ENCODE results near the gene CDC14B.
A peak's percentile ranks its signal among the peaks of the same experiment; 100 is the strongest.
"Not testable (repeated sequence)": the region's sequence is repeated elsewhere in the genome, so short reads cannot be mapped to it uniquely, and the experiment has no call there.

CDC14B gene

DNA sequence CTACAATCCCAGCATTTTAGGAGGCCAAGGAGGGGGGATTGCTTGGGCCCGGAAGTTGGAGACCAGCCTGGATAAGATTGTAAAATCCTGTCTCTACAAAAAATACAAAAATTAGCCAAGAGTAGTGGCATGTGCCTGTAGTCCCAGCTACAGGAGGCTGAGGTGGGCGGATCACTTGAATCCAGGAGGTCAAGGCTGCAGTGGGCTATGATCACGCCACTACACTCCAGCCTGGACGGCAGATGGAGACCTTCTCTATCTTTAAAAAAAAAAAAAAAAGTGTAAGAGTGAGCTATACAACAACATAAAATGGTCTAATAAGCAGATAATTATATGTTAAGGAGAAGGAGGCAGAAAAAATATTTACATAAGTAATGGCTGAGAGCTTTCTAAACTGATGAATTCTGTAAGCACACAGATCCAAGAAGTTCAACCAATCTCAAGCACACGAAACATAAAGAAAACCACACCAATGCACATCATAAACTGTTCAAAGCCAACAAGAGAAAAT is 23.0 kb downstream of the CDC14B start:
- no peak for DNase-seq (ENCODE audit: low read depth in 1 of 2, low spot score in 1 of 2)
- TF ChIP-seq SPI1 (IDR thresholded peaks at IDR 0.05; ENCODE audit: borderline replicate concordance, low read depth): no peak
- no peak for TF ChIP-seq GABPA (IDR thresholded peaks at IDR 0.05; ENCODE audit: low read depth)
- TF ChIP-seq, protein P1, sequence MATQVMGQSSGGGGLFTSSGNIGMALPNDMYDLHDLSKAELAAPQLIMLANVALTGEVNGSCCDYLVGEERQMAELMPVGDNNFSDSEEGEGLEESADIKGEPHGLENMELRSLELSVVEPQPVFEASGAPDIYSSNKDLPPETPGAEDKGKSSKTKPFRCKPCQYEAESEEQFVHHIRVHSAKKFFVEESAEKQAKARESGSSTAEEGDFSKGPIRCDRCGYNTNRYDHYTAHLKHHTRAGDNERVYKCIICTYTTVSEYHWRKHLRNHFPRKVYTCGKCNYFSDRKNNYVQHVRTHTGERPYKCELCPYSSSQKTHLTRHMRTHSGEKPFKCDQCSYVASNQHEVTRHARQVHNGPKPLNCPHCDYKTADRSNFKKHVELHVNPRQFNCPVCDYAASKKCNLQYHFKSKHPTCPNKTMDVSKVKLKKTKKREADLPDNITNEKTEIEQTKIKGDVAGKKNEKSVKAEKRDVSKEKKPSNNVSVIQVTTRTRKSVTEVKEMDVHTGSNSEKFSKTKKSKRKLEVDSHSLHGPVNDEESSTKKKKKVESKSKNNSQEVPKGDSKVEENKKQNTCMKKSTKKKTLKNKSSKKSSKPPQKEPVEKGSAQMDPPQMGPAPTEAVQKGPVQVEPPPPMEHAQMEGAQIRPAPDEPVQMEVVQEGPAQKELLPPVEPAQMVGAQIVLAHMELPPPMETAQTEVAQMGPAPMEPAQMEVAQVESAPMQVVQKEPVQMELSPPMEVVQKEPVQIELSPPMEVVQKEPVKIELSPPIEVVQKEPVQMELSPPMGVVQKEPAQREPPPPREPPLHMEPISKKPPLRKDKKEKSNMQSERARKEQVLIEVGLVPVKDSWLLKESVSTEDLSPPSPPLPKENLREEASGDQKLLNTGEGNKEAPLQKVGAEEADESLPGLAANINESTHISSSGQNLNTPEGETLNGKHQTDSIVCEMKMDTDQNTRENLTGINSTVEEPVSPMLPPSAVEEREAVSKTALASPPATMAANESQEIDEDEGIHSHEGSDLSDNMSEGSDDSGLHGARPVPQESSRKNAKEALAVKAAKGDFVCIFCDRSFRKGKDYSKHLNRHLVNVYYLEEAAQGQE (IDR thresholded peaks at IDR 0.05; ENCODE audit: insufficient replicate concordance, low read depth): no peak
- TF ChIP-seq, protein P2, sequence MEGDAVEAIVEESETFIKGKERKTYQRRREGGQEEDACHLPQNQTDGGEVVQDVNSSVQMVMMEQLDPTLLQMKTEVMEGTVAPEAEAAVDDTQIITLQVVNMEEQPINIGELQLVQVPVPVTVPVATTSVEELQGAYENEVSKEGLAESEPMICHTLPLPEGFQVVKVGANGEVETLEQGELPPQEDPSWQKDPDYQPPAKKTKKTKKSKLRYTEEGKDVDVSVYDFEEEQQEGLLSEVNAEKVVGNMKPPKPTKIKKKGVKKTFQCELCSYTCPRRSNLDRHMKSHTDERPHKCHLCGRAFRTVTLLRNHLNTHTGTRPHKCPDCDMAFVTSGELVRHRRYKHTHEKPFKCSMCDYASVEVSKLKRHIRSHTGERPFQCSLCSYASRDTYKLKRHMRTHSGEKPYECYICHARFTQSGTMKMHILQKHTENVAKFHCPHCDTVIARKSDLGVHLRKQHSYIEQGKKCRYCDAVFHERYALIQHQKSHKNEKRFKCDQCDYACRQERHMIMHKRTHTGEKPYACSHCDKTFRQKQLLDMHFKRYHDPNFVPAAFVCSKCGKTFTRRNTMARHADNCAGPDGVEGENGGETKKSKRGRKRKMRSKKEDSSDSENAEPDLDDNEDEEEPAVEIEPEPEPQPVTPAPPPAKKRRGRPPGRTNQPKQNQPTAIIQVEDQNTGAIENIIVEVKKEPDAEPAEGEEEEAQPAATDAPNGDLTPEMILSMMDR (IDR thresholded peaks at IDR 0.05; ENCODE audit: insufficient read depth, low read length): no peak
- TF ChIP-seq POLR2AphosphoS5 (IDR thresholded peaks at IDR 0.05; ENCODE audit: low read depth): no peak

DNA sequence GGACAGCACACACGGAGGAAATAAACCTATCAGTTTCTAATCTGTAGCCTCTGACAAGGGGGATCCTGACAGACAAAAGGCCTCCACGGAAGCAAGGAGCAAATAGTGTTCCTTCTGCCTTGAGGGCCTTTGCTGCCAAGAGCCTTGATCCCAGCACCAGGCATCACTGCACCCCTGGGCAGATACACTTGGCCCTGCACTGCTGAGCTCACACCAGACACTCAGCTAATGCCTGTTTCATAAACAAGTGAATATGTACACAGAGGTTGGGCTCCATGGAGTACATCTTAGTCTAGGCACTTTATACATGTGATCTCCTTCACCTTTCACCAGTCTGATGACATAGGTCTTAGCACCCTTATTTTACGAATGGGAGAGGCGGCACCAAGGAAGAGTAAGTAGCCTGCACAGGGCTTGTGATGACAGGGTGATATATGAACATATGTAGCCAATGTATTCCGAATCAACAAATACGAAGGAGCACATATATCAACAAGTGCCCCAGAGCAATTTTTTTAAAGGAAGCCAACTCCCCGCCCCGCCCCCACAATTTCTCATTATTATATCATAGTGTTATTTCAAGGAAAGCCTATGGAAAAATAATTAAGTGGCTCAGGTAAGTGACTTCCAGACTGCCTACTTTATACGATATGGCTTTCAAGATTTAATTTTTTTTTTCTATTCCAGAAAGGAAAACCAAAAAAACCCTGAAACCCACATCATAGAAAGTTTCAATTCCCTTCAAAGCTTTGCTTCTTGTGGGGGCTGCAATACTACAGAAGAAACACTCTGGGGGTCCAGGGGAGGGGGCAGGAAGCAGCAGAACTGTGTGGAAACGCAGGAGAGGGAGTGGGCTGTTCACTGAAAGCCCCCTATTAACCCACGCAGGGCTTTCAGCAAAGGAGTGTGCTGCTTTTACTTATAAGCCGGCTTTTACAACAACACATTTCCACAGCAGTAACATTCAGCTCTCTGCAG is 32.0 kb downstream of the CDC14B start:
- no peak for TF ChIP-seq GABPA (IDR thresholded peaks at IDR 0.05; ENCODE audit: low read depth)
- TF ChIP-seq, protein P1 (IDR thresholded peaks at IDR 0.05; ENCODE audit: insufficient replicate concordance, low read depth): no peak
- no peak for TF ChIP-seq SPI1 (IDR thresholded peaks at IDR 0.05; ENCODE audit: borderline replicate concordance, low read depth)
- TF ChIP-seq, protein P2 (IDR thresholded peaks at IDR 0.05; ENCODE audit: insufficient read depth, low read length): no peak
- TF ChIP-seq POLR2AphosphoS5 (IDR thresholded peaks at IDR 0.05; ENCODE audit: low read depth): no peak
- Histone ChIP-seq H3K27ac (replicated peaks) (no peak overlapping the region), H3K4me3 (replicated peaks; ENCODE audit: insufficient read depth, low read length) (no peak overlapping the region), H3K27me3 (ENCODE audit: insufficient read depth, poor library complexity, severe bottlenecking) (no peaks in the 10 kb centered on the region)
- no peak for DNase-seq (ENCODE audit: low read depth in 1 of 2, low spot score in 1 of 2)

More for the DNA sequence above, 23.0 kb downstream of the CDC14B start:
- no peak overlapping the region for H3K27ac ChIP-seq (replicated peaks)
- H3K27me3 ChIP-seq (ENCODE audit: insufficient read depth, poor library complexity, severe bottlenecking): no peaks in the 10 kb centered on the region
- H3K4me3 ChIP-seq (replicated peaks; ENCODE audit: insufficient read depth, low read length): no peak overlapping the region

DNA sequence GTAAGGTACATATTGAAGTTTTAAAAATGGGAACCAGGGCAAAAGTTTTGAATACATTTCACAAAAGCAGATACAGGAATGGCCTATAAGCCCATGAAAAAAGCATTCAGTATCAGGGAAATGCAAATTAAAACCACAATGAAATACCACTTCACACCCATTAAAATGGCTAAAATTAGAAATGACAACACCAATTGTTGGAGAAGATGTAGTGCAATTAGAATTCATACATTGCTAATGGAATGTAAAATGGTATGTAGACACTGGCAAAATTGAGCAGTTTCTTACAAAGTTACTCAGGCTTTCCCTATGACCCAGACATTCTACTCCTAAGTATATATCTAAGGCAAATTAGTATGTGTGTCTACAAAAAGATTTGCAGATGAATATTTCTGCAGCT is 34.2 kb downstream of the CDC14B start:
- TF ChIP-seq SPI1 (IDR thresholded peaks at IDR 0.05; ENCODE audit: borderline replicate concordance, low read depth): no peak
- no peak for TF ChIP-seq POLR2AphosphoS5 (IDR thresholded peaks at IDR 0.05; ENCODE audit: low read depth)
- DNase-seq (ENCODE audit: low read depth in 1 of 2, low spot score in 1 of 2): no peak
- Histone ChIP-seq H3K4me3 (replicated peaks; ENCODE audit: insufficient read depth, low read length) (no peak overlapping the region), H3K27ac (replicated peaks) (no peak overlapping the region), H3K27me3 (ENCODE audit: insufficient read depth, poor library complexity, severe bottlenecking) (no peaks in the 10 kb centered on the region)

DNA sequence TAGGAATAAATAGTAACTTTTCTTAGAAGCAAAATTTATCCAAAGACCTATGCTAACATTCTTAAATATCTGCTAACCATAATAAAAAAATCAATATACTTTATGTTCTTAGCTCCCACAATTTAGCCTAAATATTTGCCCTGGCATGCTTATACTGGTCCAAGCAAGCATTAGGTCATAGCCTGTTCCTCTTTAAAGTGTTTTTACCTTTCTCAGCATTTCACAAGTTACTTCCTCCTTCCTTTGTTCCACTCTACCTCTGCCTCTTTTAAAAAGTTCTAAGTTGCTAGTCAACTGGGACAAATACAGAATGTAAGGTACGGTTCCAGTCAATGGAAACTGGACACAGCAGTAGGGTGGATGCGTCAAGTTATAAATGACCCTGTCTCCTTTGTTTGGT is 37.4 kb downstream of the CDC14B start:
- H3K27ac ChIP-seq (replicated peaks); H3K4me3 ChIP-seq (replicated peaks; ENCODE audit: insufficient read depth, low read length); DNase-seq (ENCODE audit: low read depth in 1 of 2, low spot score in 1 of 2); H3K27me3 ChIP-seq (ENCODE audit: insufficient read depth, poor library complexity, severe bottlenecking): not testable (repeated sequence)
- peak; percentile 59 for TF ChIP-seq SPI1 (IDR thresholded peaks at IDR 0.05; ENCODE audit: borderline replicate concordance, low read depth)

All from HL-60 (cell line).